ENCODE results near the gene CACNA1B.

Gene CACNA1B

GRCh38 chr9:137959641-137960411 is 82.2 kb downstream of the CACNA1B start:
- DNase-seq (ENCODE audit: low read depth in 1 of 2, low spot score in 1 of 2): no peak

- no peak for DNase-seq (ENCODE audit: low read depth in 1 of 2, low spot score in 1 of 2)
Observed at GRCh38 chr9:137960496-137960895, 82.9 kb downstream of the CACNA1B start.

- no peak for DNase-seq (ENCODE audit: low read depth in 1 of 2, low spot score in 1 of 2)
Observed at GRCh38 chr9:137963525-137963924, 85.9 kb downstream of the CACNA1B start.

DNA sequence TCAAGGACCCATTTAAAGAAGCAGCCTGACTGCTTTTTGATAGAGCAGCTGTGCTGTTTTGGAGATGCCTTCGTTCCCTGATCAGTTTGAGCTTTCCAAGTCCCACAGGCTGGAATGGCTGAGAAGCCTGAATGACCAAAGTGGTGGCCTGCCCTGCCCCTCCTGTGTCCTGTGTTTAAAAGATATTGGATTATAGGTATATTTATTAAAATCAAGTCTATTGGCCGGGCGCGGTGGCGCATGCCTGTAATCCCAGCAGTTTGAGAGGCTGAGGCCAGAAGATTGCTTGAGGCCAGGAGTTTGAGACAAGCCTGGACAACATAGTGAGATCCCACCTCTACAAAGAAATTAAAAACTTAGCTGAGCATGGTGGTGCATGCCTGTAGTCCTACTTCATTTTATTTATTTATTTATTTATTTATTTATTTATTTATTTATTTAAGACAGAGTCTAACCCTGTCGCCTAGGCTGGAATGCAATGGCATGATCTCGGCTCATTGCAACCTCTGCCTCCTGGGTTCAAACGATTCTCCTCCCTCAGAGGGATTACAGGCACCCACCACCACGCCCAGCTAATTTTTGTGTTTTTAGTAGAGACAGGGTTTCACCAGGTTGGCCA is 87.7 kb downstream of the CACNA1B start:
- DNase-seq (ENCODE audit: low read depth in 1 of 2, low spot score in 1 of 2): no peak

GRCh38 chr9:137967280-137967953 is 89.8 kb downstream of the CACNA1B start:
- no peak for DNase-seq (ENCODE audit: low read depth in 1 of 2, low spot score in 1 of 2)

DNA sequence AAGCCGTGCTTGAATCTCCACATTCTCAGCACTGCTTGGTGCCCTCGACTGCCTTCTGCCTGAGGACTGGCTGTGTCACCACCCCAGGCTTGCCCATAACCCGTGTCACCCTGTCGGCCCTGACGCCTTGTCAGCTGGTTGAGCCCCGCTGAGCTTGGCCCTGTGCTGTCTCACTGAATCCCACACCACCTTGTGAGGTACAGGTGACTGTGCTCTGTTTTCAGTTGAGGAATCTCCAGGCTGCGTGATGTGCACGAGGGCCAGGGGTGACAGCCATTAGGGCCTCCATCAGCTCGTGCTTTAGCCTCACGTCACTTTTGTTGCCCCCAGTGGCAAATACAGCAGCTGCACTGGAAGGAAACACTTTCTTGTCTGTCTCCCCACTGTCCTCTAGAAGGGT is 90.7 kb downstream of the CACNA1B start:
- no peak for DNase-seq (ENCODE audit: low read depth in 1 of 2, low spot score in 1 of 2)

- no peak for DNase-seq (ENCODE audit: low read depth in 1 of 2, low spot score in 1 of 2)
Observed at GRCh38 chr9:137969008-137969407, 91.4 kb downstream of the CACNA1B start.

DNA sequence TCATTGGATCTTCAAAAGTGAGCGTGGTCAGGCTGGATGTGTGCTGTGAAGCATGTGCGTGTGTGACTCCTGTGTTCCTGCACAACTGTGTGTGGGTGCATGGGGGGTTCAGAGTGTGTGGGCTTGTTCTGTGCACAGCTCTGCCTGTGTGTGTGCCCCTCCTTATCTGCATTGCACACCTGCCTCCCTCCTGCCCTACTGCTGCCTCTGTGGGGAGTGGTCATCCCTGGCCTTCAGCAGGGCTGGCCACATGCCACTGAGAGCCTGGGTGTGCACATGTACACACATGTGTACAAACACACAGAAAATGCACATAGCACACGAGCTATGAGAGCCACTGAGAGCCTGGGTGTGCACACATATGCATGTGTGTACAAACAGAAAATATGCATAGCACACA is 92.1 kb downstream of the CACNA1B start:
- no peak for DNase-seq (ENCODE audit: low read depth in 1 of 2, low spot score in 1 of 2)

GRCh38 chr9:137970098-137970497 is 92.5 kb downstream of the CACNA1B start:
- no peak for DNase-seq (ENCODE audit: low read depth in 1 of 2, low spot score in 1 of 2)

DNA sequence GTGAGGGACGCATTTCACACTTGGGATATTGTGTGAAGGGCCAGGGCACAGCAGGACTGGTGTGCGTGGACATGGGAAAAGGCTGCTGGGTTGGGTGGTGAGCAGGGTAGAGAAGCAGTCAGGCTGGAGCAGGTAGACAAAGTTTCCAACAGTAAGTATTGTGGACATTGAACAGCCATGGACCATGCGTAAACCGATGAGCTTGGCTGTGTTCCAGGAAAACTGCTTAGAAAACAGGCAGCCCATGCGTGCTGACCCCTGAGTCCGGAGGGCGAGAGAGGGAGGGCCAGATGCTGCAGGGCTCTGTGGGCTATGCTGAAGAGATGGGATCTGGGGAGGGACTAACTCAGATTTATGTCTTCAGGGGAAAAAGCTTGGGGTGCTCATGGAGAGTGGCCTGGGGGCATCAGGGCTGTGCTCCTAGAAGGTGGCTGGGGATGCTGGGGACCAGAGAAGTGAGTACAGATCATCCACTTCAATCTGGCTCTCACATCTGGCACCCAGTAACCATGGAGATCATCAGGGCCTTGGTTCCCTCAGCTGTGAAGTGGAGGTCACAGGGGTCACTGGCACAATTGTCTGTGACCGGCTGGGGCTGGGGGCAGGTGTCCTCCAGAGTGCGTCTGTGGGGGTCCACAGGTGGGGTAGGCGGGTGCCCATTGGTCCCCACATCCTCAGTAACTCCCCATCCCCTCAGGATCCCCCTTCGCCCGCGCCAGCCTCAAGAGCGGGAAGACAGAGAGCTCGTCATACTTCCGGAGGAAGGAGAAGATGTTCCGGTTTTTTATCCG is 93.3 kb downstream of the CACNA1B start:
- no peak for DNase-seq (ENCODE audit: low read depth in 1 of 2, low spot score in 1 of 2)

DNA sequence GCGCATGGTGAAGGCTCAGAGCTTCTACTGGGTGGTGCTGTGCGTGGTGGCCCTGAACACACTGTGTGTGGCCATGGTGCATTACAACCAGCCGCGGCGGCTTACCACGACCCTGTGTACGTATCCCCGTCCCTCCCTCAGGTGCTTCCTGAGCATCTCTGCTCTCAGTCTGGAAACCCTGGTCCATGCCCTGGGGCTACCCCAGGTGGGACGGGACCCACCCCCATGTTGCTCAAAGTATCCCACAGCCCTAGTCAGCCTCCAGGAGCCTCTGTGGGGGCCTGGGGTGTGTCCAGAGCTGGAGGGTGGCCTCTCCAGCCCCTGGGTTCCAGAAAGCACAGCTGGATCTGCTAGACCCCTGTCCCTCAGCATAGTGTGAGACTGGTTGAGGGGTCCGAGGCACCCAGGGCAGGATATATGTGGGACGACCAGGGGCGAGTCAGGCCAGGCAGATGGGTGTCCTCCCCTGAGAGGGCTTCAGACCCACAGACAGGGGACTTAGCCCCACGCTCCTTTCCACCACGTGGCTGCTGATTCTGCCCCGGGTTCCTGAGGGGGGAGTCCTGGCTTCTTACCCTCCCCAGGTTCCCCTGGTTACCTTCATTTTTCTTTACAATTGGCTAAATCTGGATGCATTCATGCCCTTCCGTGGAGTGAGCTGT is 94.0 kb downstream of the CACNA1B start:
- DNase-seq (ENCODE audit: low read depth in 1 of 2, low spot score in 1 of 2): no peak

DNA sequence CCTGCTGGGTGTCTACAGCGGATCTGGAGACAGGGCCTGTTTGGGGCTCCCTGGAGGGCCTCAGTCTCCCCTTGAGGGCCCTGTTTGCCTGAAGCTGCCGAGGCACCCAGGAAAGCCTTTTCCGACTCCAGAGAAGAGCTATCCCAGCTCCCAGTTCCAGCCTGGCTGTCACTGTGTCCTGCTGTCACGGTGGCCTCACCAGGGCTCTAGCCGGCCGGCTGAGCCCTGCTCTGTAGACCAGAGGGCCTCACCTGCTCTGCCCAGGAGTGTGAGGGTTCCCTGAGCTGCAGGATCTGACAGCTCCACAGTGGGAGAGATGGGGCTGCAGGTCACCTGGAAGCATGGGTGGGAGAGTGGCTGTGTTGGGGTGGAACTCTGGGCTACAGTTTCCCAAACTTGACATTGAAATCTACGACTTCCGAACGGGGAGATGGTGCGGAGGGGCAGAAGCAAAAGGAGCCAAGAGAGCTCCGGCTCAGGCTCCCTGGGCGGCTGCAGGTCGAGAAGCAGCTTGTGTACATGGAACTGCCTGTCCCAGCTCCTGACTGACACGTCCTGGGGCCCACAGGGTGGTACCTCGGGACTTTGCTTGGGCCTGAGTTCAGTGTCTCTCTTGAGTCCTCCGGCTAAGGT is 94.9 kb downstream of the CACNA1B start:
- DNase-seq (ENCODE audit: low read depth in 1 of 2, low spot score in 1 of 2): no peak

GRCh38 chr9:137972988-137973470 is 95.4 kb downstream of the CACNA1B start:
- no peak for DNase-seq (ENCODE audit: low read depth in 1 of 2, low spot score in 1 of 2)

DNA sequence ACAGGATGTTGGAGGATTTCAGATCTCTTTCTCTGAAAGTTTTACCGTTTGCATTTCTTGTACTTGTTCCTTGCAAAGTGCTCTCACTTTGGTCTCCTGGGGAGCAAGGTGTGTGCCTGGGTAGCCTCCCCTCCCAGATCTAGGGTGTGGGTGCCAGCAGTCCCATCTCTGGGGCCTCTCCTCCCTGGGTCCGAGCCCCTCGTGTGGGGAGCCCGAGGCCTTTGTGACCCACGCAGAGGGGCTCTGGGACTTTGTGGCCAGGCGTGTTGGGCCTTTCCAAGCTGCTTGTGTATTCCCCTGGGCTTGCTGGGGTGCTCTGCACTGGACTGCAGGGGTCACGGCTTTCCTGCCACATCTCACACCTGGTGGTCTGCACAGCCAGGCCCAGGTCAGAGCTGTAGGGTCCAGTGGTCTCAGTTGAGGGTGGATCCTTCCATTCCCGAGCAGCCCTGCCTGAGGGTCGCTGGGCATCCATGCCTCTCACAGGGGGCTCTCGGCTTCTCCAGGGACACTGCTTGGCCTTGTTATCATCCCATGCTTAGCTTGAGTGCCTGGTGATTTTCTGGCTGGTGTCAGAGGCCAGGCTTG is 96.3 kb downstream of the CACNA1B start:
- DNase-seq (ENCODE audit: low read depth in 1 of 2, low spot score in 1 of 2): no peak

DNA sequence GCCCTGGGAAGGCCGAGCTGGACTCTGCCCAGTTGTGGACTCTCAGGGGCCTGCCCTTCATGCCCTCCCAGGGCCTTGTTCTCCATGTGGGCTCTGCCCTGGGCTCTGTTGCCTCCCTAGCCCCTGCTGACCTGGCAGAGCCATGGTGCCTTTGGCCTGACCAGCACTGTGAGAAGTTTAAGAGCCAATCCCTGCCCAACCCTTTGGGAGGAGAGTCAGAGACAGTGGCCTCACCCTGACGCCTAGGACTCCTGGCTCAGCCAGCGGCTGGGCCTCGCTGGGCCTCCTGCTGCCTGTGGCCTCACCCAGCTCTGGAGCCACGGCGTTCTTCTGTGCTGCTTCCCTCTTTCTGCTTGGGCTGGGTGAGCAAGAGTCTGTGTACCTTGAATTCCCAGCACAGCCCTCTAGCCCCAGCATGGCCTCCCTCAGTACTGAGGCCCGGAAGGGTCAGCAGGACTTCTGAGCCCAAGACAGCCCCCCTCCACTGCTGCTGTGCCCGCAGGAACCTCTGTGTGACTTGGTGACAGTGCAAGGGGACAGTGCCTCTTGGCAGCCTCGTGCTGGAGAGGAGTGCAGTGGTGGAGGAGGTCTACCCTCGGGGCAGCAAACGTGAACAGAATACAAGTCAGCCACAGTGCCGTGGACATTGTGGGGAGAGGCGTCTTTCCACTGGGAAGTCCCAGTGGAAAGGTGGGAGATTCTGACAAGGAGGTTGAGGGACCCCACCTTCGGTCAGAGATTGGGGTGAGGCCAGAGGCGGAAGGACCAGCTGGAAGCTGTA is 97.4 kb downstream of the CACNA1B start:
- DNase-seq (ENCODE audit: low read depth in 1 of 2, low spot score in 1 of 2): no peak

- no peak for DNase-seq (ENCODE audit: low read depth in 1 of 2, low spot score in 1 of 2)
Observed at GRCh38 chr9:137975527-137975913, 97.9 kb downstream of the CACNA1B start.

DNA sequence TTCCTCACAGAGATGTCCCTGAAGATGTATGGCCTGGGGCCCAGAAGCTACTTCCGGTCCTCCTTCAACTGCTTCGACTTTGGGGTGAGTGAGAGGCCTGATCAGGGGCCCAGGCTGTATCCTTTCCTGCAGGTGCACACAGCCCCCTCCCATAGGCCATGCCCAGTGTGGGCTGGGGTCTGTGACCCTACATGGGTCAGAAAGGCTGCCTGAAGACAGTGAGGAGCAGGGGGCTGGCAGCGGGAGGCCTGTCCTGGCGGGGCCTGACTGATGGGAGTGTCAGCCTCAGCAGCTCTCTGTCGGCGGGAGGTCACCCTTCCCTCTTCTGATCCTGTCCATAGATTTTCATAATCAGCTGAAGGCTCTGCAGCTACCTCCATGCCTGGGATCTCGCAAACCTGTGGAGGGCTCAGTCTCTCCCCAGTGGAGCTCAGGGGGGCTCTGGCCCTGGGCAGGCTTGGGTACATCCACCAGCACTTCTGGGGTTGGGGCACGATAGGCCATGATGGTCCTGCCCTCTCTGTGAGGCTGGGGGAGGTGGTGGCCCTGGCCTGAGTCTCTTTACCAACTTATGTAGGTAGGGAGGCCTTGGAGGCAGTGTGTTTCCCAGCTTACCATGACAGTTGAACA is 98.5 kb downstream of the CACNA1B start:
- no peak for DNase-seq (ENCODE audit: low read depth in 1 of 2, low spot score in 1 of 2)

DNA sequence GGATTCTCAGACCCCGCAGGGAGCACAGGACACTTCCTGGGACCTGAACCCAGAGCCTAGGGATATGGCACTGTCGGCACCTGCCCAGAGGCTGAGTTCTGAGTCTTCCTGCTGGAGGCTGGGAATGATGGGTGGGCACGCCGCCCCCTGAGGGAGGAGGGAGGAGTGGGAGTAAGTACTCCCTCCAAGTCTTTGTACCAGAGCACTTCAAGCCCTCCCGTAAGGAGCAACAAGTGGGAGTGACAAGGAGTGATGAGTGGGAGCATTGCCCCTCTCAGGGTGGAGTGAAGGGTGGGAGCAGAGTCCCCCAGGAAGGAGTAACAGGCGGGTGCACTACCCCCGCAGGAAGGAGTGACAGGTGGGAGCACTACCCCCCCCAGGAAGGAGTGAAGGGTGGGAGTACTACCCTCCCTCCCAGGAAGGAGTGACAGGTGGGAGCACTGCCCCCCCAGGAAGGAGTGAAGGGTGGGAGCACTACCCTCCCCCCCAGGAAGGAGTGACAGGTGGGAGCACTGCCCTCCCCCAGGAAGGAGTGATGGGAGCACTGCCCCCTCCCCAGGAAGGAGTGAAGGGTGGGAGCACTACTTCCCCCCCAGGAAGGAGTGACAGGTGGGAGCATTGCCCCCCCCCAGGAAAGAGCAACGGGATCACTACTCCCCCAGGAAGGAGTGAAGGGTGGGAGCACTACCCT is 100.1 kb downstream of the CACNA1B start:
- DNase-seq (ENCODE audit: low read depth in 1 of 2, low spot score in 1 of 2): no peak

Measured in activated CD4-positive, alpha-beta T cell treated with anti-CD3 and anti-CD28 coated beads, Interleukin-2, amount 50 U/mL, for 24 hours (primary cell).